HEK293T (cell line): Measurements from ENCODE around the gene DNPH1.

Experiments
- CTCF ChIA-PET: fragments of 350-600 bp; formaldehyde crosslinking; extraction: SDS; loops from one replicate; lab custom pipeline; 2021; ENCODE audit warnings: antibody characterized with exemption, inconsistent platforms; lab: Yijun Ruan, JAX
- POLR2A ChIA-PET: fragments of 350-600 bp; formaldehyde crosslinking; extraction: SDS; loops from one replicate; lab custom pipeline; 2020; ENCODE audit warnings: antibody characterized with exemption, inconsistent platforms; lab: Yijun Ruan, JAX
- DNase-seq: peaks from one replicate; pipeline ENCODE4 v3.0.0; 2012; ENCODE audit warnings: mixed read lengths; ENCODE audit errors: extremely low spot score
- ARNT ChIP-seq: fragments of 450-650 bp; IDR thresholded peaks from 2 replicates; pipeline ENCODE4 v1.6.1; 2017; ENCODE audit warnings: mild to moderate bottlenecking
- BHLHE40 ChIP-seq: fragments of 450-650 bp; IDR thresholded peaks from 2 replicates; pipeline ENCODE4 v1.6.1; 2016; ENCODE audit warnings: mild to moderate bottlenecking, moderate library complexity, borderline replicate concordance
- CTBP1 ChIP-seq: fragments of 450-650 bp; IDR thresholded peaks from 2 replicates; pipeline ENCODE4 v1.6.1; 2016; ENCODE audit warnings: borderline replicate concordance
- ELF4 ChIP-seq: fragments of 450-650 bp; IDR thresholded peaks from 2 replicates; pipeline ENCODE4 v1.6.1; 2017; ENCODE audit warnings: antibody characterized with exemption
- FOXA1 ChIP-seq: fragments of 450-650 bp; IDR thresholded peaks from 2 replicates; pipeline ENCODE4 v1.6.1; 2016; ENCODE audit warnings: mild to moderate bottlenecking
- FOXK2 ChIP-seq: fragments of 450-650 bp; IDR thresholded peaks from 2 replicates; pipeline ENCODE4 v1.6.1; 2016; ENCODE audit warnings: mild to moderate bottlenecking
- FOXM1 ChIP-seq: fragments of 450-650 bp; IDR thresholded peaks from 2 replicates; pipeline ENCODE4 v1.6.1; 2017; ENCODE audit warnings: mild to moderate bottlenecking, borderline replicate concordance
- HDGF ChIP-seq: fragments of 450-650 bp; IDR thresholded peaks from 2 replicates; pipeline ENCODE4 v1.6.1; 2017; ENCODE audit warnings: antibody characterized with exemption, borderline replicate concordance
- L3MBTL2 ChIP-seq: fragments of 450-650 bp; conservative IDR thresholded peaks from 2 replicates; pipeline ENCODE4 v1.6.1; 2016; ENCODE audit warnings: mild to moderate bottlenecking
- LEF1 ChIP-seq: fragments of 450-650 bp; IDR thresholded peaks from 2 replicates; pipeline ENCODE4 v1.6.1; 2017; ENCODE audit warnings: mild to moderate bottlenecking, borderline replicate concordance
- NFRKB ChIP-seq: fragments of 450-650 bp; IDR thresholded peaks from 2 replicates; pipeline ENCODE4 v1.6.1; 2016; ENCODE audit warnings: mild to moderate bottlenecking, moderate library complexity
- SP1 ChIP-seq: fragments of 450-650 bp; IDR thresholded peaks from 2 replicates; pipeline ENCODE4 v1.6.1; 2017
- SUZ12 ChIP-seq: fragments of 450-650 bp; IDR thresholded peaks from 2 replicates; pipeline ENCODE4 v1.6.1; 2016; ENCODE audit warnings: mild to moderate bottlenecking
- TARDBP ChIP-seq: fragments of 450-650 bp; IDR thresholded peaks from 2 replicates; pipeline ENCODE4 v1.6.1; 2016
- ZNF384 ChIP-seq: fragments of 450-650 bp; IDR thresholded peaks from 2 replicates; pipeline ENCODE4 v1.6.1; 2016
- TF ChIP-seq, protein P1 (sequence below): fragments of 450-650 bp; IDR thresholded peaks from 2 replicates; pipeline ENCODE4 v1.6.1; 2016

DNPH1 gene

DNA sequence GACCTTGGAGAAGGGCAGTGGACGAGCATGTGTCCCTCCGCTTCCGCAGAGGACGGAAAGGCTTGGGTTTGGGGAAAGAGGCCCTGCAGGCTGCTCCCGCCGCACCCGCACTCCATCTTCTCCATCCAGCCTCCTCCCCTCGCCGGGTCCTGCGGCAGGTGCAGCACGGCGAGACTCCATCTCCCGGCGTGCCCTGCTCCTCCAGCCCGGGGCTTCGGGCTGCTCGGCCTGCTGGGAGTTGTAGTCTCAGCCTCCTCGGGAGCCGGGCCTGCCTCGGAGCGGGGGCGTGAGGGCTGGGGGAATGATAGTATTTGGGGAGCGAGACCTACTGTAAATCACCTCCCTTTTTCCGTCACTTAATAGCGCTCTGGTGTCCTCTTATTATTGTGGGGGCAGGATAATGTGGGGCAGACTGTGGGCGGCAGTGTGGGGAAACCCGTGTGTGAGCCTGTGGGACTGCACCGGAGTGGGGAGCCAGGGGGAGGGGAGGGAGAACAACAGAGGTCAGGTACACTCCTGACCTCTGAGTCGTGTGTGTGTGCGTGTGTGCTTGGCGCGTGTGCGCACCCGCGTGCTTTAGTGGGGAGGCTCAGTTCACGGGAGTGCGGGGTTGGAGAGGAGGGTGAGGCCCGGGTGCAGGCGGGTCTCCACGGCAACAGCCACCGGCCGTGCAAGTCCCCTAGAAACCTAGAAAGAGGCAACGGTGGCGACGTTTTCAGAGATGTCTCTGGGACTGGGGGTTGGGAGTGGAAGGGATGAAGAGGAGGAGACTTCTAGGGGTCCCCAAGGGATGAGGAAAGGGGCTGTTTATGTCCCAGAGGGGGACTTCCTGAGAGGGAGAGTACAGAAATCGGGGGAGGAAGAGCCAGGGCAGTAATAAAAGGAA lies 18.1 kb upstream of the DNPH1 start:
- CTCF ChIA-PET: interaction anchor here (0.9 to 1.5 kb wide), 2 partner anchors 9 to 19 kb away, joined by 3 to 6 read pairs; partner anchors contain the start of gene DNPH1
- peak; percentile 51 for TF ChIP-seq L3MBTL2
- no peak for TF ChIP-seq SP1
- peak; percentile 90 for TF ChIP-seq SUZ12
- 0 out of 2 replicates have a peak, but pooled peaks have one; percentile 14 for TF ChIP-seq TARDBP
- no peak for TF ChIP-seq ARNT
- TF ChIP-seq FOXM1: no peak
- POLR2A ChIA-PET: interaction anchor here (0.7 to 1.5 kb wide), 27 partner anchors 8 to 270 kb away, joined by 3 to 20 read pairs (median 4); partner anchors contain the start of genes ABCC10, CUL7, CUL9 and DNPH1
- DNase-seq: peak; percentile 95

DNA sequence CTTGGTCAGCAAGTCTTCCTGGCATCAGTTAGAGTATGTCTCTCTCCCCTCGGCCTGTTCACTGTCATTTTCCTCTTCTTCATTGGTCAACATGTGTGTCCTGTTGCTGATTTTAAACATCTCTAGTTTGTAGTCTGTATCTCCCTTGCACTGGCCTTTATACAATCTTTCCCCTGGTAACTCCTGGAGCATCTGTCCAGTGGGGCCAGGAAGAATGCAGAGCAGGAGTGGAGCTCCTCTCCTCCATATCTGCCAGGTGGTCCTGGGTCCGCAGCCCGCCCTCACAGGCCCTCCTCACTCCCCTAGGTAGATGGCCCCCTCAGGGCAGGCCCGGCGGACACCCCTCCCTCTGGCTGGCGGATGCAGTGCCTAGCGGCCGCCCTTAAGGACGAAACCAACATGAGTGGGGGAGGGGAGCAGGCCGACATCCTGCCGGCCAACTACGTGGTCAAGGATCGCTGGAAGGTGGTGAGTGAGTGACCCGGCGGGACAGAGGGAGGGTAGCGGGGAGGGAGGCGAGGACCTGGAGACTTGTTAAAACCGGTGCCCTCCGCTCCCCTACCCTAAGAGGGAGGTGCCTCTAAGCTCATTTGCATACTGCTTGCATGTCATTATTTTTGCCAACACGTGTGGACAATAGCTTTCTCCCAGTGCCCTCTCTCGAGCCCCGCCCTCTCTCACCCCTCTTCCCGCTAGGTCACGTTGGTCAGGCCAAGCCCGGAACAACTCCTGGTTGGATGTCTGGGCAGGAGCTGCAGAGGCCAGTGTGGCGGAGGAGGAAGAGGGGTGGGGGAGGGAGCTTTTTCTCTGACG lies 17.2 kb upstream of the DNPH1 start:
- no peak for TF ChIP-seq ELF4
- TF ChIP-seq SP1: no peak
- TF ChIP-seq ARNT: no peak
- TF ChIP-seq FOXM1: no peak
- TF ChIP-seq BHLHE40: no peak
- no peak for TF ChIP-seq SUZ12
- TF ChIP-seq HDGF: peak; percentile 29; the same call in 1 of the 2 replicates
- DNase-seq: peak; percentile 70
- CTCF ChIA-PET: interaction anchor here (0.9 to 1.5 kb wide), 2 partner anchors 9 to 18 kb away, joined by 3 to 6 read pairs; partner anchors contain the start of gene DNPH1
- POLR2A ChIA-PET: interaction anchor here (0.5 to 1.5 kb wide), 27 partner anchors 8 to 338 kb away, joined by 3 to 20 read pairs (median 4); partner anchors contain the start of genes ABCC10, CUL7, CUL9 and DNPH1

DNA sequence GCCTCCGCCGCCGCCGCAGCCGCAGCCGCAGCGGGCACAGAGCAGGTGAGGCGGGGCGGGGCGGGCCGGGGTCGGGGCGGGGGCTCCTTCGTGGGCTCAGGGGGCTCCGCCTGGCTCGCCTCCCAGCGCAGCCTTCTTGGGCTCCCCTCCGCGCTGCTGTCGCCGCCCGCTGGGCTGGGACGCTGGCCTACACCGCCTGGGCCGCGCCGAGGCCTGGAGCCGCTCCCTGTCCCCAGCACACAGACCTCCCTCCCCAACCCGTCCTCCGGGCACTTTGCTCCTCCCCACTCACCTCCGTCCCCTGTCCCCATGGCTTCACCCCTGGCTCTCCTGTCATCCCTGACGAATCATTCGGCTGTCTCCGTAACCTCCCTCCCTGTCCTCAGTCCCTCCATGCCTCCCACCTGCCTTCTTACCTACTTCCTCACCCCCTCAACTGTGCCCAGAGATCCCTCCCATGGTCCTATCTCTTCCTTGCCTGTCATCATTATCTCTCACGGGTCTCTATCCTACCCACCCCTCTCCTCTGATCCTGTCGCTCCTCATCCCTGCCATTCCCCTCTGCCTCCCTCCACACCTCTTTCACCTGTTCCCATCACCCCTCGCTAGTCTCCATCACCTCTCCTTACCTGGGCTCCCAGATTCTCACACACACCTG lies 14.5 kb upstream of the DNPH1 start:
- no peak for DNase-seq
- ChIA-PET POLR2A (no interaction called here), CTCF (no interaction called here)
- no peak for TF ChIP-seq CTBP1
- TF ChIP-seq L3MBTL2: no peak
- TF ChIP-seq ZNF384: no peak
- no peak for TF ChIP-seq SP1
- TF ChIP-seq FOXA1: no peak
- no peak for TF ChIP-seq FOXK2
- TF ChIP-seq, protein P1, sequence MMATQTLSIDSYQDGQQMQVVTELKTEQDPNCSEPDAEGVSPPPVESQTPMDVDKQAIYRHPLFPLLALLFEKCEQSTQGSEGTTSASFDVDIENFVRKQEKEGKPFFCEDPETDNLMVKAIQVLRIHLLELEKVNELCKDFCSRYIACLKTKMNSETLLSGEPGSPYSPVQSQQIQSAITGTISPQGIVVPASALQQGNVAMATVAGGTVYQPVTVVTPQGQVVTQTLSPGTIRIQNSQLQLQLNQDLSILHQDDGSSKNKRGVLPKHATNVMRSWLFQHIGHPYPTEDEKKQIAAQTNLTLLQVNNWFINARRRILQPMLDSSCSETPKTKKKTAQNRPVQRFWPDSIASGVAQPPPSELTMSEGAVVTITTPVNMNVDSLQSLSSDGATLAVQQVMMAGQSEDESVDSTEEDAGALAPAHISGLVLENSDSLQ: no peak
- TF ChIP-seq SUZ12: no peak
- TF ChIP-seq ARNT: no peak
- TF ChIP-seq TARDBP: no peak
- TF ChIP-seq BHLHE40: no peak
- TF ChIP-seq LEF1: no peak
- TF ChIP-seq FOXM1: no peak
- TF ChIP-seq ELF4: no peak

DNA sequence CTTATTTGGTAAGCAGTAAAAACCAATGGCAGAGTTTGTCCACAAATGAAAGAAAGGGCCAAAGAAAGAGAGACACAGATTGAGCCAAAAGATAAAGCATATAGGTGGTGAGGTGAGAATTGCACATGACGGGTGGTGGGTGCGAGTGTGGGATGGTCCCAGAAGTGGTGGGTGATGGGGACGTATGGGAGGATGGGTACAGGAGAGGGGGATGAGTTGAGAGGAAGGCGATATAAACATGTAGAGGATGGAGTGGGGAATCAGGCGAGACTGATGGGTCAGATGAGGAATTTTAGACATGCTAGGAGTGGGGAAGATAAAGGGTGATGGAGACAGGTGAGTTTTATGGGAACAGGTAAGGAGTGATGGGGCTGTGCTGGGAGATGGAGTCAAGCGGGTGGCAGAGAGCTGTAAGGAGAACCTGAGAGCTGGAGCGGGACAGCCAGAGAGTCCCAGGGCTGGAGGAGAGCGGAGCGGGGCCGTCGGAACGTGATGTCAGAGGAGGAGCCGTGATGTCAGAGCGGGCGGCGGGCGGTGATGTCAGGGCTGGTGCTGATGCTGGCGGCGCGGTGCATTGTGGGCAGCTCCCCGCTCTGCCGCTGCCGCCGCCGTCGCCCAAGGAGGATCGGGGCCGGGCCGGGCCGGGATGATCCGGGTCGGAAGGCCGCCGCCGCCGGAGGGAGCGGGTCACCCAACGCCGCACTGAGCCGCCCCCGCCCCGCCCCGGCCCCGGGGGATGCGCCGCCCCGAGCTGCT lies 13.8 kb upstream of the DNPH1 start, which contains the start of gene TTBK1:
TSS of gene TTBK1 (plus strand) at position 574 of the 756 bp plus-strand sequence. CDS start 3,180 bp downstream, outside the sequence.
- no peak for TF ChIP-seq ARNT
- TF ChIP-seq CTBP1: no peak
- no peak for TF ChIP-seq TARDBP
- no peak for TF ChIP-seq LEF1
- TF ChIP-seq ELF4: no peak
- TF ChIP-seq FOXM1: no peak
- TF ChIP-seq FOXK2: no peak
- TF ChIP-seq, protein P1: no peak
- no peak for TF ChIP-seq FOXA1
- TF ChIP-seq BHLHE40: no peak
- TF ChIP-seq SUZ12: no peak
- TF ChIP-seq L3MBTL2: no peak
- TF ChIP-seq NFRKB: no peak
- TF ChIP-seq ZNF384: no peak
- TF ChIP-seq HDGF: no peak
- CTCF ChIA-PET: no interaction called here
- DNase-seq: no peak
- POLR2A ChIA-PET: no interaction called here

DNA sequence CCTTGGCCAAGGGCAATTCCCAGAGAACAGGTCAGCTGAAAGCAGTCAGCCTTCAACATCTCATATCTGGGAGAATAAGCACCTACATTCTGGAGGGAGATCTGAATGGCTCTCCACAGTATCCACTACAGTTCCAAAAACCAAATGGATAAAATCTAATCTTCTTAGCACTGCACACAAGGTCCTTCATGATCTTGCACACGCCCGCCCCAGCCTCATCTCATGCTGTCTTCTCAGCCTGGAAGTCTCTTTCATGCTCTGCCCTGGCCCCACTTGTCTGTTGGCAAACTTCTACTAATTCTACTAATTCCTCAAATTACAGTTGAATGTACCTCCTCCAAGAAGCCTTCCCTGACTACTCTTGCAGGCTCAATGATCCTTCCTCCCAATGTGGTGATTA lies 12.2 kb upstream of the DNPH1 start:
- DNase-seq: no peak
- CTCF ChIA-PET: interaction anchor here (1.4 kb wide), 1 partner anchor 12 kb away, joined by 5 read pairs; the partner anchor contains the start of gene DNPH1
- POLR2A ChIA-PET: interaction anchor here (0.7 to 1.0 kb wide), 2 partner anchors 12 to 18 kb away, joined by 3 read pairs; partner anchors contain the start of gene DNPH1
- TF ChIP-seq ARNT (no peak), LEF1 (no peak), FOXA1 (no peak), TARDBP (no peak), FOXK2 (no peak)
- TF ChIP-seq, protein P1: no peak
